HG02623 (cell line): ENCODE results near the gene ANKRD12.

ENCODE experiments used
- ATAC-seq: cut with Tn5 transposase; IDR thresholded peaks from one replicate; pipeline ENCODE4 v1.9.1; 2021; ENCODE audit warnings: moderate library complexity; ENCODE audit not compliant: unreplicated experiment

The ANKRD12 gene

DNA sequence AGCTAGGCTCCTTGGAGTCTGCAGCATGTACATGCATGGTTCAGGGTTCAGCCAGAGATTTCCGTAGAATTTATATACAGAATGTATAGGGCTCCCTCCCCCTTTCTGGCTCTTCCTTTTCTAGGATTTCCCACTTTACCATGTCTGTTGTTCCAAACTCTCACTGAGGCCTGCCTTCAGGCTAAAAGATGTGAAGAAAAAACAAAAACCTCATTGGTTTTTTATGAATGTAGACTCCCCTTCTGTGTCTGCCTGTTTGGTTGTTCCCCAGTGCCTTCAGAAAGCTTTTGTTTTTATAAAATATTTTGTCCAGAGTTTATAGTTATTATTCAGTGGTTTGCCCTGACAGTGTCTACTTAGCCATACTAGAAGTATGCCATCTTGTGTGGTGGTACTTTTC lies 30.5 kb upstream of the ANKRD12 start:
- ATAC-seq: no peak

GRCh38 chr18:9106800-9107584 lies 29.6 kb upstream of the ANKRD12 start:
- ATAC-seq: no peak

- ATAC-seq: no peak
Measured at GRCh38 chr18:9108911-9109310, 27.7 kb upstream of the ANKRD12 start.

- no peak for ATAC-seq
Measured at GRCh38 chr18:9109523-9109922, 27.1 kb upstream of the ANKRD12 start.

GRCh38 chr18:9113468-9114149 lies 23.0 kb upstream of the ANKRD12 start:
- ATAC-seq: no peak

GRCh38 chr18:9115984-9116383 lies 20.6 kb upstream of the ANKRD12 start:
- ATAC-seq: no peak

DNA sequence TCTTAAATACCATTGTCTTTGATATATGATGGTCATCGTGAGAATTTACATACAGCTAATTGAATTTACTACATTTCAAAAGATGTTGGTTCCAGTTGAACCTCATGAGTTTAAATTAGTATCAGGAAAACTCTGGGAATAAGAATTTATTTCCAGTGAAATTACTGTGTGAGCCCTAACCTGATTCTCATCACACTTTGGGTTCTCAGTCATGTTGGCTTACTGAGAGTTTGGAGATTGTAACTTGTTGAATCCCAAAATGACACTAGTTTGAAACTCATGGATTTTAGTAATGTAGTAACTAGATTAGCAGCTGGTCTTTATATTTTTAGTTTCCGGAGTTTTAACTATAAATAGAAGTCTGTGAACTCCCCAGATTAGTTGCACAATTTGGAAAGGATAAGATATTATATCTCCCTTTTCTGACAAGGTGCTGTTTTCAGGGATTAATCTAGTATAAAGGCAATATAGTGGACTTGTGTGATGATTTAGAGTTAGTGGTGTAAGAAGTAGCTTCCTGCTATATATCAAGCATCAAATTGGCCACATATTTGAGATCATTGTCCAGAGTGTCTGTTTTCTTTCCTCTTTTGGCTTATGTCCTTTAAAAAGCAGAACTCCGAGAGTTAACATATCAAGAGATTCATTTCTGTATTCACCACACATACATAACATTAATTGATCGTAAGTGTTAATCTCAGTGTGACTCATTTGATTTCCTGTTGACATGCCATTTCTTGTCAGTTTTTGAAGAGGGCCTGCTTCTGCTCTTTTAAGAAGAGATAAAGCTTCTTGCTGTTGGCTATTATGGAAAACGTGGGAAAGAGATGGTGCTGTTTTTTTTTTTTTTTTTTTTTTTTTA lies 18.4 kb upstream of the ANKRD12 start:
- ATAC-seq: no peak

- no peak for ATAC-seq
Measured at GRCh38 chr18:9120796-9121195, 15.8 kb upstream of the ANKRD12 start.

- no peak for ATAC-seq
Measured at GRCh38 chr18:9123520-9123919, 13.1 kb upstream of the ANKRD12 start.

DNA sequence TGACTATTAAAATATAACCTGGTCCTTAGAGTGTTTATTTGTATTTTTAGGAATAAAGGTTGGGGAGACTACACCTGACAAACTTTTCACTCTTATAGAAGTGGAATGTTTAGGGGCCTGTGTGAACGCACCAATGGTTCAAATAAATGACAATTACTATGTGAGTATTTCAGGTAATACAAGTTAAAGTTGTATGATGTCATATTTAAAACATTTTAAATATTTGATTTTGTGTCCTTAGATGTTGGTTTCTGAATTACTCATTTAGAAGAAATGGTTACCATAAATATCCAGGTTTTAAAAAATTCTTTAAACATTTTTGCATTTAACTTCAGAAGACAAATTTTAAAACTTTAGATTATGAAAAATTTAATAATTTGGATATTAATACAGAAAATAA lies 11.8 kb upstream of the ANKRD12 start:
- ATAC-seq: no peak

DNA sequence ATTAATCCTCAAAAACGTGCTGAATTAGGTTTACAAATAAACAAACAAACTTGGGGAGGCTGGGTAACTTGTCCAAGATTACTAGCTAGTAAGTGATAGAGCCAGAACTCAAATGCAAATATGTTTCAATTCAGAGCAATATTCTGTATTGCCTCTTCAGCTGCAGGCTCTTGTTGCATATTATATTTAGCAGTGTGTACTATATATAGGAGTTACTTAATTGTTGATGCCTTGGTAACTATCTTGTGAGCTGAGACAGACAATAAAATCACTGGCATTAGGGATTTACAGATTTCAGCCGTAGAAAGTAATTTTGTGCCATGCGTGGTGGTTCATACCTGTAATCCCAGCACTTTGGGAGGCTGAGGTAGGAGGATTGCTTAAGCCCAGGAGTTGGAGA lies 10.2 kb upstream of the ANKRD12 start:
- ATAC-seq: no peak

DNA sequence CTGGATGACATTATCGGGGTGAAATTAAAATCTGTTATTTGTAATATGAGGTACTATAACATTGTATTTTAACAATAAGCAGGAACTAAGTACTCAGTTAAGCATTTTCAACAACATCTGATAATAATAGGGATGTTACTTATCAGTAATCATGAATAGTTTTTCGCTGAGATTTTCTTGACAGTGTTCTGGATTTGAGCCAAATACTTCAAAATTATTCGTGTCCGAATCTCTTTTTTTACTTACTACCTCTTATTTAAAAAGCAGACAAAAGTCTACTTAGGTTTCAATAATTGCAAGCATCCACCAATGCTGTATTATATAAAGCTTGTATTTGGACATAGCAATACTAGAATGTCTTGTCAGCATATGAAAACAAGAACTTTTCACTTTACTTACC lies 6.4 kb upstream of the ANKRD12 start:
- ATAC-seq: no peak

DNA sequence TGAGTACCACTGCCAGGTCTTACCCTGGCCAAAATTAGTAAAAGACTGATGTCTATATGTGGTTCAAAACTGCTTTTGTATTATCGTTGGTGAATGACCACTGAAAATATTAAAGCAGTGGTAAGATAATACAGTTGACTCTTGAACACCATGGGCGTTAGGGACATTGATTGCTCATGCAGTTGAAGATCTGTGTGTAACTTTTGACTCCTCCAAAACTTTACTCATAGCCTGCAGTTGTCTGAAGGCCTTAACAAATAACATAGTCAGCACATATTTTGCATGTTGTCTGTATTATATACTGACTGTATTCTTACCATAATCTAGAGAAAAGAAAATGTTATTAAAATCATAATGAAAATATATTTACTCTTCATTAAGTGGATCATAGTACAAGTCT lies 5.8 kb upstream of the ANKRD12 start:
- no peak for ATAC-seq

- no peak for ATAC-seq
Measured at GRCh38 chr18:9132628-9133027, 4.0 kb upstream of the ANKRD12 start.

- no peak for ATAC-seq
Measured at GRCh38 chr18:9133225-9133624, 3.4 kb upstream of the ANKRD12 start.

DNA sequence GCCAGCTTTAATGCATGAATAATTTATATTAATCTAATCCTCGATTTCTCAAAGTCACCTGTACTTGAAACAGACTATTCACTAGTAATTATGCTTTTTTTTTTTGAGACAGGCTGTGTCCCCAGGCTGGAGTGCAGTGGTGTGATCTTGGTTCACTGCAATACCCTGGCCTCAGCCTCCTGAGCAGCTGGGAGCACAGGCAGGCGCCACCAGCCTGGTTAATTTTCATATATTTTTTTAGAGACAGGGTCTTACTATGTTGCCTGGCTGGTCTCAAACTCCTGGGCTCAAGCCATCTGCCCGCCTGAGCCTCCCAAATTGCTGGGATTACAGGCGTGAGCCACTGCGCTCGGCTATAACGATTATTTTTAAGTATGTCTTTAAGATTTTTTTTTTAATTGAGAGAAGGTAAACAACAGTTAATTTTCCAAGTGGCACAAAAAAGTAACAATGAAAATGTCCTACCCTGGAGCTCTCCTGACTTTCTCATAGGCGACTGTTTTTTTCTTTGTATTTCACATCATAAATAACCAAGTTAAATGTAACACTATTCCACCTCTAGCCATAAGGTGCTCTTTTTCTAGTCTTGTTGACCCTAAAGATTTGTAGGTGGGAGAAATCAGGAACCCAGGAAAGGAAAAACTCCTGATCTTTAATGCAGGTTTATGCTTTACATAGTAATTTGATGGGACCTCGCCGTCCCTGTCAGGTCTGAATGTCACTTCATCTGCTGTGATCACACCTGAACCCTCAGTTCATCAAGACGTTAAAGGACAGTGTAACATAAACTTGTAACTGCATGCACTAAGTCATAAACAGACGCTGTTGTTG lies 1.3 kb upstream of the ANKRD12 start:
- no peak for ATAC-seq

DNA sequence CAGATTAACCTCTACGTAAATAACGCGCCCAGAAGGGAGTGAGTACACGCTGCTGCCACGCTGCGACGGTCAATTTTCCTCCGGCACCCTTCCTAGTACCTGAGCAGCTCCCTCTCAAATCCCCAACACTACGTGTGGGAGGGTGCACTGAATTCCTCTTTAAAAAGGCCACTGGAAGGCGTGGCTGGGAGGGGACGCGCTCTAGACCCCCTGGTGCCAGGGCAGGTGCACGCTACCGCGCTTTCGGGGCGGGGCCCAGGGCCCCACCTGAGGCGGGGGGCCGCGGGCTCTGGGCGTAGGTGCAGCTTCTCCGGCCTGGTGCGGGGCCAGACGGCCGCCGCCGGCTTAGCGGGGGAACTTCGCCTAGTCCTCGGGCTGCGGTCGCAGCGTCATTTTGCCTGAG lies 668 bp upstream of the ANKRD12 start:
- peak; percentile 18 for ATAC-seq

DNA sequence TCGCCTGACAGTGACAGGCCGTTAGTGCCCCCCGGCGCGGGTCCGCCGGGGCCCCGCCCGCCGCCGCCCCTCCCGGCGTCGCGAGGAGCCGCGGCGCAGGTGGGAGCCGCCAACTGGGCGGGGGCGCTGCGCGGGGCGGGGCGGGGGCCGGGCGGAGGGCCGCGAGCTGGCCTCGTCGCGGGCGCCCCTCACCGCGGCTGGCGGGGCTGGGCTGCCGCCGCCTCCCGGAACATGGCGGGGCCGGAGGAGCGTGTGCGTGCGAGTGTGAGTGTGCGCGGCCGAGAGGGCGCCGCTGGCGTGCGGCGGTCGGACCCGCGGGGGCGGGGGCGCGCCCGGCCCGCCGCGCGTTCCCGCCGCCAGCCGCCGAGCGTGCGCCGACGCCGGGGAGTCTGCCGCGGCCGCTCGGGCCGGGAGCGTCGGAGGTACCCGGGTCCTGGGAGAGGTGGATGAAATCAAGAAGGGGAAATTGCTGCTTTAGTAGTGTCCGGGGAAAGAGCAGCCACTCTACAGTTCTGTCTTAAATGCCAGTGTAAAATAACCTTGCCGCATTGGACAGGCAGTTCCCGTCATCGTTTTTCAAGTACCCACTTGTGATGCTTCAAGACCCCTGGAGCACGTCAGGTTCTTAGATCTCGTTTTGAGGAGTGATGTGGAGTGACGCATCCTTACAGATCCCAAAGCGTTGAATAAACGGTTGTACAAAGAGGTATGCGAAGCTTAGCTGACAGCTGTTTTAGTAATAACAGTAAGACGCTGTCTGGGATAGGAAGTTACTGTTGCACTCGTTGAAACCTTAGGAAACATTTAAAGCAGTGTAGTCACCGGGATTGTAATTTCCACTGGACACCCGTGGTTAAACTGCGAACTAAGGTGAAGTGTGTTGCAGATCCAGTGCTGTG lies 836 bp downstream of the ANKRD12 start:
- peak; percentile 27 for ATAC-seq

DNA sequence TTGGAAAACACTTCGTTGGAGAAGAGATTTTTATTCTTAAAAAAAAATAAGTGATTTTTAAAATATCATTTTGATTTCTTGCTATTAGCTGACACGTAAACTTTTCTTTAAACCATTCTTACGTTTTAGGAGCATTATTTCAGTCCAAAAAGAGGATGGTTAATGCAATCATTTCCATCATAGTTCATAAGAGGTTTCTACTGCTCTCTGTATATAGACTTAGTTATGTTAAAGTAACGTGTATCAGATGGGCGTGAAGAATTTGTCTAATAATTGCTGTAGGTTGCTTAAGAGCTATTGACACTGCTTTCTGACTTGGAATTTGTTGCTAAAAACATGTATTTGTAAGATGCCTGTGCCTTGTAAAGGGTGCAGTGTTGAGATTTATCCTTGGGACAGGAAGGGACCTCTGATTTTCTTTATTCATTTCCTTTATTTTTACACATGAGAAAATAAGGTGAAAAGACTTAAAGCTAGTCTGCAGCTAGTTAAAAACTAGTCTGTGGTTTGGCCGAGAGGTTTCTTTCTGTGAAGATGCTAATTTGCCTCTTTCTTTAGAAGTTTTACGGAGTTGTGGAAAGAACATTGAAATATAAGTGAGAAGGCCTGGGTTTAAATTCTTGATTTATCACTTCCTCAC lies 2.9 kb downstream of the ANKRD12 start:
- no peak for ATAC-seq
